Dermis microvascular lymphatic vessel endothelial cell (primary cell): Measurements from ENCODE around the gene DOHH. TPM values are rescaled to one million over a fixed set of nuclear protein-coding genes. Genes with fewer than 3 reads are reported as not detected.

Experiments used
- DNase-seq, 2 donors: peaks; one replicate each; pipeline versions ENCODE4 v3.0.0 to v3.0.0-alpha.2; 2010; ENCODE audit warnings: low read depth in 2 of 2
- total RNA-seq: library from RNA; depleted of rRNA; stranded (reverse); fragments of >200 nt; gene quantifications from 2 replicates; pipeline ENCODE4 v1.2.1, GENCODE V29; 2014

DOHH gene
- total RNA-seq, 1 donor from 2014 or later = 8.6 TPM

DNA sequence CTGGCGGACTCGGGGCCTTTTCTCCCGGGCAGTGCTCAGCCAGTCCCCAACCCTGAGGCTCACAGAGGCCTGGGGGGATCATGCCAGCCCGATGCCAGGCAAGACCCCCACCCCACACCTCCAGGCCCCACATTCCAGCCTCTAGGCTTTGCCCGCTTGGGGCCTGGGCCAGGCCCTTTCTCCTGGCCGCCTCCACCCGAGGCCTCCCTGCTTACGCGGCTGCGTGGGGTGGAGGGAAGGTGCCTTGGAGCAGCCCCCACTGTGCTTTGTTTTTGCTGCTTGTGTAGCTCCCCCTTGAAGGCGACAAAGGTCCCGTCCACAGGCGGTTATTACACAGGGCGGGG, 58.5 kb downstream of the DOHH start:
- no peak for DNase-seq

GRCh38 chr19:3441089-3441985, 59.1 kb downstream of the DOHH start:
- no peak for DNase-seq

Other genes with a start within 250 kb of the DOHH start
- 11.9 and 18.2 TPM in 2 replicates for gene NFIC, start 134.1 kb downstream of the DOHH start, total RNA-seq
- not detected in 2 replicates for gene SMIM24, start 20.1 kb downstream of the DOHH start, total RNA-seq
- not detected in 2 replicates for gene SMIM44, start 17.2 kb downstream of the DOHH start, total RNA-seq
- gene FZR1, start 5.6 kb upstream of the DOHH start, total RNA-seq = 28.4 and 29.8 TPM in 2 replicates
- gene TEKTIP1, start 38.5 kb upstream of the DOHH start, total RNA-seq = not detected in 2 replicates
- 53.8 and 78.4 TPM in 2 replicates for gene MFSD12, start 56.9 kb upstream of the DOHH start, total RNA-seq
- gene HMG20B, start 72.3 kb upstream of the DOHH start, total RNA-seq = 58.9 and 73.7 TPM in 2 replicates
- gene GIPC3, start 84.8 kb upstream of the DOHH start, total RNA-seq = 0.77 and 1.4 TPM in 2 replicates
- gene TBXA2R, start 106.2 kb upstream of the DOHH start, total RNA-seq = 1.9 and 2.1 TPM in 2 replicates
- gene CACTIN, start 126.1 kb upstream of the DOHH start, total RNA-seq = 18.6 and 25.8 TPM in 2 replicates
- 19.4 and 42.0 TPM in 2 replicates for gene PIP5K1C, start 199.8 kb upstream of the DOHH start, total RNA-seq
- gene TJP3, start 207.7 kb upstream of the DOHH start, total RNA-seq = under 0.01 TPM in 2 replicates